NCI-H2196 treated with DMSO at 0.1 percent for 48 hours (cell line): ENCODE results near the gene DNMT3B.
"Not testable (repeated sequence)": the region's sequence is repeated elsewhere in the genome, so short reads cannot be mapped to it uniquely, and the experiment has no call there.

Experiments used
- DNase-seq: peaks from one replicate; lab custom pipeline; 2025; ENCODE audit not compliant: unreplicated experiment; lab: John Stamatoyannopoulos, UW

Gene DNMT3B

GRCh38 chr20:32789896-32790750, 27.9 kb downstream of the DNMT3B start:
- peak; percentile 63 for DNase-seq

GRCh38 chr20:32790751-32791057, 28.5 kb downstream of the DNMT3B start:
- DNase-seq, result no peak

GRCh38 chr20:32792316-32792715, 30.1 kb downstream of the DNMT3B start:
- no peak for DNase-seq

- no peak for DNase-seq
Measured at GRCh38 chr20:32792731-32793458, 30.7 kb downstream of the DNMT3B start.

GRCh38 chr20:32796383-32796948, 34.3 kb downstream of the DNMT3B start:
- no peak for DNase-seq

GRCh38 chr20:32796981-32797451, 34.8 kb downstream of the DNMT3B start:
- DNase-seq, result no peak

GRCh38 chr20:32797571-32797970, 35.4 kb downstream of the DNMT3B start:
- DNase-seq, result not testable (repeated sequence)

- no peak for DNase-seq
Measured at GRCh38 chr20:32798046-32798981, 36.1 kb downstream of the DNMT3B start.

- no peak for DNase-seq
Measured at GRCh38 chr20:32803092-32803491, 40.9 kb downstream of the DNMT3B start.

- DNase-seq, result no peak
Measured at GRCh38 chr20:32804022-32804715, 42.0 kb downstream of the DNMT3B start.

GRCh38 chr20:32804817-32805216, 42.6 kb downstream of the DNMT3B start:
- DNase-seq, result no peak

GRCh38 chr20:32805721-32806120, 43.5 kb downstream of the DNMT3B start:
- no peak for DNase-seq

- DNase-seq, result no peak
Measured at GRCh38 chr20:32806356-32806755, 44.2 kb downstream of the DNMT3B start.

- DNase-seq, result no peak
Measured at GRCh38 chr20:32807706-32808105, 45.5 kb downstream of the DNMT3B start.

- DNase-seq, result no peak
Measured at GRCh38 chr20:32808438-32808837, 46.3 kb downstream of the DNMT3B start.

GRCh38 chr20:32809907-32810306, 47.7 kb downstream of the DNMT3B start:
- DNase-seq, result no peak

- DNase-seq, result no peak
Measured at GRCh38 chr20:32810941-32811340, 48.8 kb downstream of the DNMT3B start.

- no peak for DNase-seq
Measured at GRCh38 chr20:32811886-32812285, 49.7 kb downstream of the DNMT3B start.

GRCh38 chr20:32819992-32820697, 58.0 kb downstream of the DNMT3B start:
- DNase-seq, result peak; percentile 60
